Liver (tissue), 9 donors: Measurements from ENCODE around the gene GAMT. TPM values are rescaled to one million over a fixed set of nuclear protein-coding genes. Genes with fewer than 3 reads are reported as not detected.

Experiments used
- DNase-seq: peaks from one replicate; pipeline ENCODE4 v3.0.0-alpha.2; 2017; ENCODE audit warnings: low spot score
- H3K27ac ChIP-seq, 2 donors: one replicate each; pipeline ENCODE4 v1.7.0; 2013; ENCODE audit warnings: inconsistent platforms in 2 of 2, low read length in 2 of 2, control low read depth in 1 of 2, low read depth in 1 of 2, mild to moderate bottlenecking in 1 of 2
- H3K27me3 ChIP-seq, 4 donors: one replicate each; pipeline versions ENCODE4 v1.6.1 to v1.7.0; 2013; ENCODE audit warnings: low read length in 3 of 4, inconsistent platforms in 1 of 4, mild to moderate bottlenecking in 1 of 4, moderate library complexity in 1 of 4; ENCODE audit not compliant: control insufficient read depth in 4 of 4, insufficient read depth in 4 of 4
- H3K36me3 ChIP-seq, 4 donors: one replicate each; pipeline versions ENCODE4 v1.6.1 to v1.7.0; 2013; ENCODE audit warnings: low read length in 3 of 4, mild to moderate bottlenecking in 3 of 4, low read depth in 1 of 4, moderate library complexity in 1 of 4; ENCODE audit not compliant: control insufficient read depth in 4 of 4, insufficient read depth in 3 of 4
- H3K4me1 ChIP-seq, 4 donors: one replicate each; pipeline versions ENCODE4 v1.6.1 to v1.7.0; 2013; ENCODE audit warnings: low read length in 3 of 4, mild to moderate bottlenecking in 3 of 4, moderate library complexity in 1 of 4; ENCODE audit not compliant: control insufficient read depth in 4 of 4, insufficient read depth in 4 of 4
- H3K4me3 ChIP-seq, 3 donors: one replicate each; pipeline versions ENCODE4 v1.6.1 to v1.7.0; 2013; ENCODE audit warnings: low read length in 3 of 3, control low read depth in 1 of 3, low read depth in 1 of 3, mild to moderate bottlenecking in 1 of 3
- H3K9ac ChIP-seq, 2 donors: one replicate each; pipeline ENCODE4 v1.7.0; 2013; ENCODE audit warnings: low read length in 2 of 2, mild to moderate bottlenecking in 2 of 2, moderate library complexity in 2 of 2, control low read depth in 1 of 2, low read depth in 1 of 2
- H3K9me3 ChIP-seq, 4 donors: one replicate each; pipeline versions ENCODE4 v1.6.1 to v1.7.0; 2013; ENCODE audit warnings: low read length in 3 of 4; ENCODE audit not compliant: control insufficient read depth in 4 of 4
- ATF3 ChIP-seq: IDR thresholded peaks from 2 replicates; pipeline ENCODE4 v1.6.1; 2016; ENCODE audit warnings: antibody characterized with exemption
- CTCF ChIP-seq: fragments of 150-350 bp; IDR thresholded peaks from 2 replicates; pipeline ENCODE4 v1.5.1; 2017; ENCODE audit warnings: improper control_type of control experiment, low read depth, low read length; ENCODE audit not compliant: missing input control
- EGR1 ChIP-seq, 2 donors: IDR thresholded peaks; 2 replicates each; pipeline ENCODE4 v1.6.1; 2016 to 2018; ENCODE audit warnings: antibody characterized with exemption in 2 of 2, low read depth in 2 of 2
- FOXA1 ChIP-seq: IDR thresholded peaks from 2 replicates; pipeline ENCODE4 v1.6.1; 2016; ENCODE audit warnings: antibody characterized with exemption
- FOXA2 ChIP-seq: IDR thresholded peaks from 2 replicates; pipeline ENCODE4 v1.6.1; 2016; ENCODE audit warnings: antibody characterized with exemption
- HNF4A ChIP-seq, 2 donors: conservative IDR thresholded peaks; 2 replicates each; pipeline ENCODE4 v1.6.1; 2016; ENCODE audit warnings: antibody characterized with exemption in 2 of 2, mild to moderate bottlenecking in 2 of 2
- HNF4G ChIP-seq: IDR thresholded peaks from 2 replicates; pipeline ENCODE4 v1.6.1; 2016; ENCODE audit warnings: antibody characterized with exemption
- JUND ChIP-seq, 2 donors: IDR thresholded peaks; 2 replicates each; pipeline ENCODE4 v1.6.1; 2016; ENCODE audit warnings: antibody characterized with exemption in 2 of 2
- MAX ChIP-seq: IDR thresholded peaks from 2 replicates; pipeline ENCODE4 v1.6.1; 2016; ENCODE audit warnings: antibody characterized with exemption
- NR2F2 ChIP-seq: IDR thresholded peaks from 2 replicates; pipeline ENCODE4 v1.6.1; 2016; ENCODE audit warnings: antibody characterized with exemption
- RAD21 ChIP-seq, 2 donors: IDR thresholded peaks; 2 replicates each; pipeline ENCODE4 v1.6.1; 2016; ENCODE audit warnings: antibody characterized with exemption in 2 of 2, mild to moderate bottlenecking in 2 of 2
- REST ChIP-seq: IDR thresholded peaks from 2 replicates; pipeline ENCODE4 v1.6.1; 2016; ENCODE audit warnings: antibody characterized with exemption, mild to moderate bottlenecking
- RXRA ChIP-seq, 2 donors: IDR thresholded peaks; 2 replicates each; pipeline ENCODE4 v1.6.1; 2017 to 2018; ENCODE audit warnings: antibody characterized with exemption in 2 of 2, mild to moderate bottlenecking in 1 of 2
- SP1 ChIP-seq: IDR thresholded peaks from 2 replicates; pipeline ENCODE4 v1.6.1; 2018; ENCODE audit warnings: antibody characterized with exemption, mild to moderate bottlenecking
- TAF1 ChIP-seq: conservative IDR thresholded peaks from 2 replicates; pipeline ENCODE4 v1.6.1; 2016; ENCODE audit warnings: antibody characterized with exemption, mild to moderate bottlenecking
- YY1 ChIP-seq: IDR thresholded peaks from 2 replicates; pipeline ENCODE4 v1.6.1; 2016; ENCODE audit warnings: antibody characterized with exemption, mild to moderate bottlenecking
- WGBS: extraction: QIAGEN DNeasy Blood & Tissue Kit; methylation state at CpG from one replicate; pipeline ENCODE4 v1.1.7; 2013; 5-methylcytosine and 5-hydroxymethylcytosine counted together
- polyA plus RNA-seq, 2 donors: library from polyadenylated mRNA; stranded (reverse) in 1 of 2; unstranded in 1 of 2; fragments of 200-250 nt in 1 of 2; fragments of >200 nt in 1 of 2; fragmentation: Nextera tagmentation in 1 of 2; extraction: Ambion mirVana in 1 of 2; gene quantifications; one replicate each; pipeline versions ENCODE4 v1.2.1 to v1.2.3, GENCODE V29; 2013 to 2015
- total RNA-seq, 2 donors: library from RNA; depleted of rRNA; stranded (reverse); fragments of >200 nt; gene quantifications; one replicate each; pipeline ENCODE4 v1.2.3, GENCODE V29; 2014
- donor health status: healthy.
- donor health status: healthy.
- donor health status: healthy.
- donor health status: healthy.
- donor health status: healthy.

GAMT gene
- total and polyA plus RNA-seq, 4 donors: 76.2 to 394 (median 274) TPM

- TF ChIP-seq RAD21 (IDR thresholded peaks at IDR 0.05) (no peak), TAF1 (no peak), NR2F2 (no peak), ATF3 (no peak), EGR1 (IDR thresholded peaks at IDR 0.05; ENCODE audit: low read depth in 2 of 2) (no peak), HNF4G (no peak), RXRA (IDR thresholded peaks at IDR 0.05) (no peak), CTCF (no peak), HNF4A (conservative IDR thresholded peaks at IDR 0.05) (no peak), SP1 (no peak), FOXA1 (no peak), YY1 (no peak), JUND (IDR thresholded peaks at IDR 0.05) (no peak), FOXA2 (no peak), MAX (no peak)
- 93% methylated on average over 24 of the region's 24 CpGs for WGBS
- Histone ChIP-seq H3K9me3 (no peaks in the 10 kb centered on the region), H3K9ac (no peak overlapping the region), H3K27ac (no peak overlapping the region), H3K4me3 (no peak overlapping the region), H3K36me3 (peaks cover 0 to 32% (median 23%) of the 10 kb centered on the region in 4 donors), H3K27me3 (no peaks in the 10 kb centered on the region), H3K4me1 (peaks cover 4 to 34% (median 17%) of the 10 kb centered on the region in 4 donors)
- DNase-seq: no peak
Observed at GRCh38 chr19:1357531-1358109, 43.7 kb downstream of the GAMT start.

- no peak overlapping the region for H3K9ac ChIP-seq
- 38% methylated on average over 3 of the region's 3 CpGs for WGBS
- no peak overlapping the region for H3K4me3 ChIP-seq
- H3K4me1 ChIP-seq: peaks cover 4 to 30% (median 17%) of the 10 kb centered on the region in 4 donors
- no peak for DNase-seq
- H3K36me3 ChIP-seq: peaks cover 0 to 24% (median 18%) of the 10 kb centered on the region in 4 donors
- H3K9me3 ChIP-seq: no peaks in the 10 kb centered on the region
- H3K27ac ChIP-seq: peak overlapping the region in 1 of 2 donors; percentile 77
- H3K27me3 ChIP-seq: no peaks in the 10 kb centered on the region
- peak; percentile 0 for TF ChIP-seq YY1
- TF ChIP-seq TAF1: no peak
Observed at GRCh38 chr19:1356508-1356865, 44.9 kb downstream of the GAMT start.

GRCh38 chr19:1355568-1356507 is 45.5 kb downstream of the GAMT start:
- Histone ChIP-seq H3K36me3 (peaks cover 0 to 23% (median 17%) of the 10 kb centered on the region in 4 donors), H3K27me3 (no peaks in the 10 kb centered on the region), H3K9ac (peak overlapping the region; percentile 5 to 70), H3K27ac (peak overlapping the region; percentile 77 to 80), H3K4me1 (peaks cover 4 to 25% (median 16%) of the 10 kb centered on the region in 4 donors), H3K4me3 (peak overlapping the region; percentile 65 to 89 (median 87)), H3K9me3 (no peaks in the 10 kb centered on the region)
- no peak for DNase-seq
- WGBS: 14% methylated on average over 32 of the region's 32 CpGs
- peak in 1 of 2 donors; percentile 14 for TF ChIP-seq EGR1 (IDR thresholded peaks at IDR 0.05; ENCODE audit: low read depth in 2 of 2)
- TF ChIP-seq TAF1: no peak
- peak in 1 of 2 donors; percentile 10 for TF ChIP-seq RAD21 (IDR thresholded peaks at IDR 0.05)
- no peak for TF ChIP-seq MAX
- TF ChIP-seq HNF4G: peak; percentile 36
- no peak for TF ChIP-seq NR2F2
- TF ChIP-seq CTCF: no peak
- TF ChIP-seq FOXA1: no peak
- peak in 1 of 2 donors; percentile 42 for TF ChIP-seq JUND (IDR thresholded peaks at IDR 0.05)
- peak; percentile 6 for TF ChIP-seq FOXA2
- TF ChIP-seq SP1: peak; percentile 68
- TF ChIP-seq REST: no peak
